ENCODE data around the gene ARAP1. TPM values are rescaled to one million over a fixed set of nuclear protein-coding genes. Genes with fewer than 3 reads are reported as not detected.
A peak's percentile ranks its signal among the peaks of the same experiment; 100 is the strongest.

ARAP1 gene
- total RNA-seq, 2 donors from 2014 or later, result 74.4 to 88.3 TPM

DNA sequence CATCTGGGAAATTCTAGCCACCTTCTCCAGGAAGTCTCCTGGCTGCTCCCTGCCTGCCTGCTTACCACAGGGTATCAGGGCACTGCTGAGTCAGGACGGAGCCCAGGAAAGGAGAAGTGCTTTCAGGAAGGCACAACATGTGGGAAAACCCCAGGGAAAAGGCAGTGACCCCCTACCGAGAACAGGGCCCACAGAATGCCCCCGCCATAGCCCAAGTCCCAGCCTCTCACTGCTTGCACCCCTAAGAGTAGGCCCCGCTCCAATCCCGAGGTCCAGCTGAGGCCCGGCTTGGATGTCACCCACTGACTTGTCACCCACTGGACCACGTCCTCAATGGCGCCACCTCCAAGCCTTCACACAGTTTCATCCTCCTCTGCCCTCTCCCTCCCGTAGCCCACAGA, 34.1 kb downstream of the ARAP1 start:
- Mint-ChIP-seq H3K27me3 (ENCODE audit: insufficient read depth) (no peaks in the 10 kb centered on the region), H3K27ac (no peak overlapping the region), H3K9me3 (no peaks in the 10 kb centered on the region), H3K36me3 (ENCODE audit: low read depth) (peaks cover 23% of the 10 kb centered on the region), H3K4me1 (peaks cover 21% of the 10 kb centered on the region), H3K4me3 (no peak overlapping the region)
- Histone ChIP-seq H3K27me3 (ENCODE audit: control insufficient read depth, insufficient read depth, low read length, poor library complexity, severe bottlenecking) (no peaks in the 10 kb centered on the region), H3K4me1 (ENCODE audit: control insufficient read depth, insufficient read depth, low read length) (peaks cover 6% of the 10 kb centered on the region), H3K4me3 (ENCODE audit: low read length) (no peak overlapping the region), H3K27ac (ENCODE audit: low read depth, low read length) (no peak overlapping the region), H3K9me3 (ENCODE audit: control insufficient read depth, low read length) (no peaks in the 10 kb centered on the region), H3K9ac (ENCODE audit: extremely low read depth, low read length, poor library complexity, severe bottlenecking) (no peak overlapping the region), H3K36me3 (ENCODE audit: control insufficient read depth, insufficient read depth, low read length) (peaks cover 11% of the 10 kb centered on the region)
- 92 to 93% methylated on average over 8 to 9 of the region's 9 CpGs for WGBS, 2 experiments (ENCODE audit: insufficient coverage in 1 of 2, insufficient read length in 1 of 2)
- TF ChIP-seq, protein P1, sequence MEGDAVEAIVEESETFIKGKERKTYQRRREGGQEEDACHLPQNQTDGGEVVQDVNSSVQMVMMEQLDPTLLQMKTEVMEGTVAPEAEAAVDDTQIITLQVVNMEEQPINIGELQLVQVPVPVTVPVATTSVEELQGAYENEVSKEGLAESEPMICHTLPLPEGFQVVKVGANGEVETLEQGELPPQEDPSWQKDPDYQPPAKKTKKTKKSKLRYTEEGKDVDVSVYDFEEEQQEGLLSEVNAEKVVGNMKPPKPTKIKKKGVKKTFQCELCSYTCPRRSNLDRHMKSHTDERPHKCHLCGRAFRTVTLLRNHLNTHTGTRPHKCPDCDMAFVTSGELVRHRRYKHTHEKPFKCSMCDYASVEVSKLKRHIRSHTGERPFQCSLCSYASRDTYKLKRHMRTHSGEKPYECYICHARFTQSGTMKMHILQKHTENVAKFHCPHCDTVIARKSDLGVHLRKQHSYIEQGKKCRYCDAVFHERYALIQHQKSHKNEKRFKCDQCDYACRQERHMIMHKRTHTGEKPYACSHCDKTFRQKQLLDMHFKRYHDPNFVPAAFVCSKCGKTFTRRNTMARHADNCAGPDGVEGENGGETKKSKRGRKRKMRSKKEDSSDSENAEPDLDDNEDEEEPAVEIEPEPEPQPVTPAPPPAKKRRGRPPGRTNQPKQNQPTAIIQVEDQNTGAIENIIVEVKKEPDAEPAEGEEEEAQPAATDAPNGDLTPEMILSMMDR (conservative IDR thresholded peaks at IDR 0.05), result no peak
- no peak for DNase-seq

DNA sequence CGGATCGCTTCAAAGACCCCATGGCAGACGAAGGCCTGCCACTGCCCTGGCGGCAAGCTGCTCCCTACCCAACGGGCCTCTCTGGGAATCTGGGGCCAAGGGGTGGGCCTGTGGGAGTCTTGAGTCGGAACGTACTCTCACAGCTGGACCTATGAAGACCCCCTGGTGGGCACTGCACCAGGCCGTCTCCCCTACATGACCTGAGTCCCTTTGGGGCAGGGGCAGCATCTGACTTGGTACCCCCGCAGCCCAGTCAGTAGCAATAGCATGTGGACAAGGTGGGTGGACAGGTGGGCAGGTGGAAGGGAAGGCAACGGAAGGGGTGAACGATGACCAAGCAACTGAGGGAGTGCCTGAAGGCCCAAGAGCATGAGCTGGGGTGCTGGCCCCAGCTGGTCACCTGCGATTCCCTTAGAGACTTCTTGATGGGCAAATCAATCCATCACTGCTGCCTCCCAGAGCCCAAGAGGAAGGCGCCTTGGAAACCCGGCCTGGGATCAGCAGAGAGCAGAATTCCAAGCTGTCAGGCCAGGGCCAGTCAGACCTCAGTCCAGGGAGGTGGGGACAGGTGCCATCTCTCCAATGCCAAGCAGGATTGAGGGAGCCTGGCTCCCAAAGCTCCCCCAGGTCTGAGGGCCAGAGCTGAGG, 35.3 kb downstream of the ARAP1 start:
- peak overlapping the region; percentile 50 for H3K27ac ChIP-seq (ENCODE audit: low read depth, low read length)
- TF ChIP-seq, protein P1 (conservative IDR thresholded peaks at IDR 0.05), result no peak
- H3K27me3 Mint-ChIP-seq (ENCODE audit: insufficient read depth), result no peaks in the 10 kb centered on the region
- peaks cover 28% of the 10 kb centered on the region for H3K36me3 Mint-ChIP-seq (ENCODE audit: low read depth)
- WGBS, 2 experiments (ENCODE audit: insufficient coverage in 1 of 2, insufficient read length in 1 of 2), result 89 to 90% methylated on average over 5 to 14 of the region's 14 CpGs
- H3K4me3 Mint-ChIP-seq, result no peak overlapping the region
- no peak for DNase-seq
- peaks cover 20% of the 10 kb centered on the region for H3K4me1 Mint-ChIP-seq
- no peaks in the 10 kb centered on the region for H3K9me3 Mint-ChIP-seq
- no peak overlapping the region for H3K9ac ChIP-seq (ENCODE audit: extremely low read depth, low read length, poor library complexity, severe bottlenecking)
- peaks cover 5% of the 10 kb centered on the region for H3K4me1 ChIP-seq (ENCODE audit: control insufficient read depth, insufficient read depth, low read length)
- no peaks in the 10 kb centered on the region for H3K9me3 ChIP-seq (ENCODE audit: control insufficient read depth, low read length)
- H3K27ac Mint-ChIP-seq, result no peak overlapping the region
- no peak overlapping the region for H3K4me3 ChIP-seq (ENCODE audit: low read length)
- H3K36me3 ChIP-seq (ENCODE audit: control insufficient read depth, insufficient read depth, low read length), result peaks cover 11% of the 10 kb centered on the region
- no peaks in the 10 kb centered on the region for H3K27me3 ChIP-seq (ENCODE audit: control insufficient read depth, insufficient read depth, low read length, poor library complexity, severe bottlenecking)

DNA sequence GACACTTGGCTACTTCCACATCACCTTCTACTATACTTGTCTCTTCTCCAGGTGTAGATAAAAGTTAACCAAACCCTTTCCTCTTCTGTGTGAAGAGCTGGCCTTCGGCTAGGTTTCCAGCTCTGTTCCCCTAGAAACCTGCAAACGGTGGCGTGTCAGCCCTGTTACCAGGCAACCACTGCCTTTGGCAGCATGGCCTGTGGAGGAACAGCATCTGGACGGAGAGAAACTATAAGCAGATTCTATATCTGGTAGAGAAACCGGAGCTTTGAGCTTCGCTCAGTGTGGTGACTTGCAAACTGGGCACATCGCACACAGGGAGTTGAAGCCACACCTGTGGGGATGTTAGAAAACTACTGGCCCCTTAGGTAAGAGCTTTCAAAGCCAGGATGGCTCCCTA, 35.9 kb downstream of the ARAP1 start:
- H3K4me3 Mint-ChIP-seq, result no peak overlapping the region
- Histone ChIP-seq H3K36me3 (ENCODE audit: control insufficient read depth, insufficient read depth, low read length) (peaks cover 13% of the 10 kb centered on the region), H3K27me3 (ENCODE audit: control insufficient read depth, insufficient read depth, low read length, poor library complexity, severe bottlenecking) (no peaks in the 10 kb centered on the region), H3K9ac (ENCODE audit: extremely low read depth, low read length, poor library complexity, severe bottlenecking) (no peak overlapping the region), H3K9me3 (ENCODE audit: control insufficient read depth, low read length) (no peaks in the 10 kb centered on the region), H3K4me1 (ENCODE audit: control insufficient read depth, insufficient read depth, low read length) (no peaks in the 10 kb centered on the region), H3K27ac (ENCODE audit: low read depth, low read length) (peak overlapping the region; percentile 50), H3K4me3 (ENCODE audit: low read length) (no peak overlapping the region)
- no peaks in the 10 kb centered on the region for H3K27me3 Mint-ChIP-seq (ENCODE audit: insufficient read depth)
- no peak for DNase-seq
- TF ChIP-seq, protein P1 (conservative IDR thresholded peaks at IDR 0.05), result no peak
- no peak overlapping the region for H3K27ac Mint-ChIP-seq
- no peaks in the 10 kb centered on the region for H3K9me3 Mint-ChIP-seq
- H3K36me3 Mint-ChIP-seq (ENCODE audit: low read depth), result peaks cover 29% of the 10 kb centered on the region
- H3K4me1 Mint-ChIP-seq, result peaks cover 14% of the 10 kb centered on the region
- whole genome bisulfite sequencing, 2 experiments (ENCODE audit: insufficient coverage in 1 of 2, insufficient read length in 1 of 2), result 67 to 92% methylated on average over 7 of the region's 7 CpGs

All from endodermal cell (in vitro differentiated cells).